Measurements from ENCODE around the gene RAB26.

Gene RAB26

GRCh38 chr16:2163211-2163881 lies 14.9 kb downstream of the RAB26 start:
- DNase-seq, result no peak

- DNase-seq, result no peak
These were observed 17.4 kb downstream of the RAB26 start for GRCh38 chr16:2165861-2166260.

GRCh38 chr16:2166263-2167067 lies 18.0 kb downstream of the RAB26 start:
- DNase-seq, result no peak

- no peak for DNase-seq
These were observed 18.7 kb downstream of the RAB26 start for GRCh38 chr16:2167068-2167638.

GRCh38 chr16:2170080-2170479 lies 21.7 kb downstream of the RAB26 start:
- no peak for DNase-seq

GRCh38 chr16:2170587-2171435 lies 22.4 kb downstream of the RAB26 start:
- no peak for DNase-seq

GRCh38 chr16:2171601-2172178 lies 23.3 kb downstream of the RAB26 start:
- DNase-seq, result no peak

- no peak for DNase-seq
These were observed 24.4 kb downstream of the RAB26 start for GRCh38 chr16:2172688-2173335.

- no peak for DNase-seq
These were observed 24.9 kb downstream of the RAB26 start for GRCh38 chr16:2173366-2173765.

- no peak for DNase-seq
These were observed 25.5 kb downstream of the RAB26 start for GRCh38 chr16:2173916-2174315.

- DNase-seq, result no peak
These were observed 26.1 kb downstream of the RAB26 start for GRCh38 chr16:2174396-2175131.

GRCh38 chr16:2175454-2175853 lies 27.0 kb downstream of the RAB26 start:
- DNase-seq, result no peak

- DNase-seq, result no peak
These were observed 27.6 kb downstream of the RAB26 start for GRCh38 chr16:2176047-2176446.

- DNase-seq, result no peak
These were observed 28.7 kb downstream of the RAB26 start for GRCh38 chr16:2177101-2177500.

GRCh38 chr16:2177561-2177960 lies 29.1 kb downstream of the RAB26 start:
- DNase-seq, result no peak

GRCh38 chr16:2178321-2179106 lies 30.1 kb downstream of the RAB26 start:
- DNase-seq, result no peak

GRCh38 chr16:2179107-2179501 lies 30.7 kb downstream of the RAB26 start:
- no peak for DNase-seq

- DNase-seq, result no peak
These were observed 31.2 kb downstream of the RAB26 start for GRCh38 chr16:2179576-2179975.

GRCh38 chr16:2180461-2180860 lies 32.0 kb downstream of the RAB26 start:
- DNase-seq, result no peak
